ENCODE data around the gene TXNRD1.

Gene TXNRD1

GRCh38 chr12:104247698-104248097 is 32.1 kb downstream of the TXNRD1 start:
- TF ChIP-seq POLR2AphosphoS5 (IDR thresholded peaks at IDR 0.05; ENCODE audit: low read depth) (no peak), GABPA (IDR thresholded peaks at IDR 0.05; ENCODE audit: low read depth) (no peak), SPI1 (IDR thresholded peaks at IDR 0.05; ENCODE audit: borderline replicate concordance, low read depth) (no peak)
- TF ChIP-seq, protein P1, sequence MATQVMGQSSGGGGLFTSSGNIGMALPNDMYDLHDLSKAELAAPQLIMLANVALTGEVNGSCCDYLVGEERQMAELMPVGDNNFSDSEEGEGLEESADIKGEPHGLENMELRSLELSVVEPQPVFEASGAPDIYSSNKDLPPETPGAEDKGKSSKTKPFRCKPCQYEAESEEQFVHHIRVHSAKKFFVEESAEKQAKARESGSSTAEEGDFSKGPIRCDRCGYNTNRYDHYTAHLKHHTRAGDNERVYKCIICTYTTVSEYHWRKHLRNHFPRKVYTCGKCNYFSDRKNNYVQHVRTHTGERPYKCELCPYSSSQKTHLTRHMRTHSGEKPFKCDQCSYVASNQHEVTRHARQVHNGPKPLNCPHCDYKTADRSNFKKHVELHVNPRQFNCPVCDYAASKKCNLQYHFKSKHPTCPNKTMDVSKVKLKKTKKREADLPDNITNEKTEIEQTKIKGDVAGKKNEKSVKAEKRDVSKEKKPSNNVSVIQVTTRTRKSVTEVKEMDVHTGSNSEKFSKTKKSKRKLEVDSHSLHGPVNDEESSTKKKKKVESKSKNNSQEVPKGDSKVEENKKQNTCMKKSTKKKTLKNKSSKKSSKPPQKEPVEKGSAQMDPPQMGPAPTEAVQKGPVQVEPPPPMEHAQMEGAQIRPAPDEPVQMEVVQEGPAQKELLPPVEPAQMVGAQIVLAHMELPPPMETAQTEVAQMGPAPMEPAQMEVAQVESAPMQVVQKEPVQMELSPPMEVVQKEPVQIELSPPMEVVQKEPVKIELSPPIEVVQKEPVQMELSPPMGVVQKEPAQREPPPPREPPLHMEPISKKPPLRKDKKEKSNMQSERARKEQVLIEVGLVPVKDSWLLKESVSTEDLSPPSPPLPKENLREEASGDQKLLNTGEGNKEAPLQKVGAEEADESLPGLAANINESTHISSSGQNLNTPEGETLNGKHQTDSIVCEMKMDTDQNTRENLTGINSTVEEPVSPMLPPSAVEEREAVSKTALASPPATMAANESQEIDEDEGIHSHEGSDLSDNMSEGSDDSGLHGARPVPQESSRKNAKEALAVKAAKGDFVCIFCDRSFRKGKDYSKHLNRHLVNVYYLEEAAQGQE (IDR thresholded peaks at IDR 0.05; ENCODE audit: insufficient replicate concordance, low read depth) = no peak
- TF ChIP-seq, protein P2, sequence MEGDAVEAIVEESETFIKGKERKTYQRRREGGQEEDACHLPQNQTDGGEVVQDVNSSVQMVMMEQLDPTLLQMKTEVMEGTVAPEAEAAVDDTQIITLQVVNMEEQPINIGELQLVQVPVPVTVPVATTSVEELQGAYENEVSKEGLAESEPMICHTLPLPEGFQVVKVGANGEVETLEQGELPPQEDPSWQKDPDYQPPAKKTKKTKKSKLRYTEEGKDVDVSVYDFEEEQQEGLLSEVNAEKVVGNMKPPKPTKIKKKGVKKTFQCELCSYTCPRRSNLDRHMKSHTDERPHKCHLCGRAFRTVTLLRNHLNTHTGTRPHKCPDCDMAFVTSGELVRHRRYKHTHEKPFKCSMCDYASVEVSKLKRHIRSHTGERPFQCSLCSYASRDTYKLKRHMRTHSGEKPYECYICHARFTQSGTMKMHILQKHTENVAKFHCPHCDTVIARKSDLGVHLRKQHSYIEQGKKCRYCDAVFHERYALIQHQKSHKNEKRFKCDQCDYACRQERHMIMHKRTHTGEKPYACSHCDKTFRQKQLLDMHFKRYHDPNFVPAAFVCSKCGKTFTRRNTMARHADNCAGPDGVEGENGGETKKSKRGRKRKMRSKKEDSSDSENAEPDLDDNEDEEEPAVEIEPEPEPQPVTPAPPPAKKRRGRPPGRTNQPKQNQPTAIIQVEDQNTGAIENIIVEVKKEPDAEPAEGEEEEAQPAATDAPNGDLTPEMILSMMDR (IDR thresholded peaks at IDR 0.05; ENCODE audit: insufficient read depth, low read length) = no peak
- DNase-seq (ENCODE audit: low read depth in 1 of 2, low spot score in 1 of 2) = no peak
- Histone ChIP-seq H3K27me3 (ENCODE audit: insufficient read depth, poor library complexity, severe bottlenecking) (no peaks in the 10 kb centered on the region), H3K4me3 (replicated peaks; ENCODE audit: insufficient read depth, low read length) (no peak overlapping the region), H3K27ac (replicated peaks) (no peak overlapping the region)

DNA sequence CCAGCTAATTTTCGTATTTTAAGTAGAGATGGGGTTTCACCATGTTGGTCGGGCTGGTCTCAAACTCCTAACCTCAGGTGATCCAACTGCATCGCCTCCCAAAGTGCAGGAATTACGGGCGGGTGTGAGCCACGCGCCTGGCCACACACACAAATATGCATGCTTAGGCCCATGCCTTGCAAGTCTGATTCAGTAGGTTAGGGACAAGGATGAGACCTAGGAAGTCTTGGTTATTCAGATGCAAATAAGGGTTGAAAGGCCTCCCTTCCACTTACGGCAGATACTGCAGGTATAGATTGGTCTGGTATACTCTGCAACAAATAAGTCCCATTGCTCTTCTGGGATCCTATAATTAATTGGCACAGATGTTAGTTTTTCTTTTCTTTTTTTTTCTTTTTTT is 32.9 kb downstream of the TXNRD1 start:
- DNase-seq (ENCODE audit: low read depth in 1 of 2, low spot score in 1 of 2) = no peak
- TF ChIP-seq GABPA (IDR thresholded peaks at IDR 0.05; ENCODE audit: low read depth) (no peak), SPI1 (IDR thresholded peaks at IDR 0.05; ENCODE audit: borderline replicate concordance, low read depth) (no peak), POLR2AphosphoS5 (IDR thresholded peaks at IDR 0.05; ENCODE audit: low read depth) (no peak)
- TF ChIP-seq, protein P2 (IDR thresholded peaks at IDR 0.05; ENCODE audit: insufficient read depth, low read length) = no peak
- TF ChIP-seq, protein P1 (IDR thresholded peaks at IDR 0.05; ENCODE audit: insufficient replicate concordance, low read depth) = no peak
- Histone ChIP-seq H3K27ac (replicated peaks) (no peak overlapping the region), H3K4me3 (replicated peaks; ENCODE audit: insufficient read depth, low read length) (no peak overlapping the region), H3K27me3 (ENCODE audit: insufficient read depth, poor library complexity, severe bottlenecking) (no peaks in the 10 kb centered on the region)

- DNase-seq (ENCODE audit: low read depth in 1 of 2, low spot score in 1 of 2) = no peak
- TF ChIP-seq POLR2AphosphoS5 (IDR thresholded peaks at IDR 0.05; ENCODE audit: low read depth) = no peak
- peak; percentile 36; the same call in 1 of the 2 replicates for TF ChIP-seq SPI1 (IDR thresholded peaks at IDR 0.05; ENCODE audit: borderline replicate concordance, low read depth)
- Histone ChIP-seq H3K27ac (replicated peaks) (no peak overlapping the region), H3K27me3 (ENCODE audit: insufficient read depth, poor library complexity, severe bottlenecking) (no peaks in the 10 kb centered on the region), H3K4me3 (replicated peaks; ENCODE audit: insufficient read depth, low read length) (no peak overlapping the region)
These were observed 33.4 kb downstream of the TXNRD1 start for GRCh38 chr12:104249017-104249416.

DNA sequence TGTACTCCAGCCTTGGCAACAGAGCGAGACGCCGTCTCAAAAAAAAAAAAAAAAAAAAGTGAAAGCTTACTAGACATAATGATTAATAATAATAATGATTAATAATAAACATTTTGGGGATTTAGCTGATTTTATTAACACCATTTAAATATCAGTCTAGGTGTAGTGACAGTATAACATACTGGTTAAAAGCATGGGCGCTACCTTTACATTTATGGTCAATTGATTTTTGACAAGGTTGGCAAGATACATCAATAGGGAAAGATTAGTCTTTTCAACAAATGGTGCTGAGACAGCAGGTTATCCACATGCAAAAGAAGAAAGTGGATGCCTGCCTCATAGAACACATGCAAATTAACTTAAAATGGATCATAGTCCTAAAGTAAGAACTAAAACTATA is 34.3 kb downstream of the TXNRD1 start:
- no peak for DNase-seq (ENCODE audit: low read depth in 1 of 2, low spot score in 1 of 2)
- TF ChIP-seq, protein P2 (IDR thresholded peaks at IDR 0.05; ENCODE audit: insufficient read depth, low read length) = no peak
- TF ChIP-seq, protein P1 (IDR thresholded peaks at IDR 0.05; ENCODE audit: insufficient replicate concordance, low read depth) = no peak
- TF ChIP-seq SPI1 (IDR thresholded peaks at IDR 0.05; ENCODE audit: borderline replicate concordance, low read depth) (no peak), POLR2AphosphoS5 (IDR thresholded peaks at IDR 0.05; ENCODE audit: low read depth) (no peak), GABPA (IDR thresholded peaks at IDR 0.05; ENCODE audit: low read depth) (no peak)
- Histone ChIP-seq H3K27ac (replicated peaks) (no peak overlapping the region), H3K27me3 (ENCODE audit: insufficient read depth, poor library complexity, severe bottlenecking) (no peaks in the 10 kb centered on the region), H3K4me3 (replicated peaks; ENCODE audit: insufficient read depth, low read length) (no peak overlapping the region)

Measured in HL-60 (cell line).